ENCODE measurements around the gene PRH2. TPM values are rescaled to one million over a fixed set of nuclear protein-coding genes. Genes with fewer than 3 reads are reported as not detected.

Gene PRH2
- total and polyA plus RNA-seq, 2 of the 8 experiments (the other 6 are each of a cell fraction or from before 2014, with no cell fraction given): not detected

GRCh38 chr12:10965476-10965875 is 36.4 kb downstream of the PRH2 start:
- H3K18ac ChIP-seq (ENCODE audit: extremely low read depth, low read length): no peak overlapping the region
- H3K36me3 ChIP-seq (ENCODE audit: control insufficient read depth in 2 of 4, insufficient read depth in 4 of 4, low read length in 3 of 4): no peaks in the 10 kb centered on the region
- no peak overlapping the region for H2AK5ac ChIP-seq (ENCODE audit: low read depth, low read length)
- H4K20me1 ChIP-seq (replicated peaks in 1 of 2; ENCODE audit: control insufficient read depth in 1 of 2, insufficient read depth in 2 of 2, low read length in 2 of 2): no peaks in the 10 kb centered on the region
- no peaks in the 10 kb centered on the region for H3K23me2 ChIP-seq (ENCODE audit: low read depth, low read length)
- H3K56ac ChIP-seq (replicated peaks; ENCODE audit: insufficient read length, low read depth, low read length): no peak overlapping the region
- H3K9ac ChIP-seq (replicated peaks in 1 of 4; ENCODE audit: extremely low read depth in 1 of 4, low read depth in 3 of 4, low read length in 3 of 4): no peak overlapping the region
- no peak overlapping the region for H4K8ac ChIP-seq (ENCODE audit: extremely low read depth, insufficient read depth, low read length)
- no peak overlapping the region for H2BK120ac ChIP-seq (replicated peaks; ENCODE audit: low read depth, low read length)
- ChIA-PET POLR2A (ENCODE audit: partially characterized antibody) (no interaction called here), CTCF (ENCODE audit: partially characterized antibody) (no interaction called here)
- H3K4ac ChIP-seq (replicated peaks; ENCODE audit: insufficient read length, low read depth, low read length): no peak overlapping the region
- no peaks in the 10 kb centered on the region for H3K4me1 ChIP-seq (replicated peaks in 1 of 4; ENCODE audit: control insufficient read depth in 3 of 4, insufficient read depth in 4 of 4, low read length in 3 of 4)
- H3K27me3 ChIP-seq (replicated peaks in 1 of 4; ENCODE audit: control insufficient read depth in 3 of 4, extremely low read depth in 1 of 4, insufficient read depth in 3 of 4, low read length in 3 of 4): no peaks in the 10 kb centered on the region
- H3K79me2 ChIP-seq (ENCODE audit: control insufficient read depth in 1 of 2, insufficient read depth in 2 of 2, low read length in 2 of 2): no peaks in the 10 kb centered on the region
- no peak overlapping the region for H2BK20ac ChIP-seq (ENCODE audit: low read length)
- no peak overlapping the region for H3K4me2 ChIP-seq (ENCODE audit: insufficient read depth in 1 of 2, low read depth in 2 of 2, low read length in 2 of 2)
- DNase-seq (ENCODE audit: low read depth in 1 of 2, low spot score in 2 of 2) (no peak), FAIRE-seq (no peak)
- no peak overlapping the region for H3K23ac ChIP-seq (ENCODE audit: insufficient read length)
- no peak overlapping the region for H2BK5ac ChIP-seq (ENCODE audit: low read depth, low read length)
- no peak overlapping the region for H3K27ac ChIP-seq (ENCODE audit: low read depth, low read length)
- no peak overlapping the region for H2BK15ac ChIP-seq (ENCODE audit: low read length)
- 86% methylated on average over 1 of the region's 1 CpG; no CpG with 5 or more reads in 1 of the 2 experiments for WGBS, 2 experiments (ENCODE audit: extremely low coverage in 1 of 2, insufficient coverage in 1 of 2, insufficient read length in 1 of 2, insufficient replicate concordance in 2 of 2, low coverage in 1 of 2, low lambda C conversion rate in 2 of 2, missing lambda C conversion rate in 1 of 2)
- H3K79me1 ChIP-seq (ENCODE audit: low read depth, low read length): no peaks in the 10 kb centered on the region; the same call in 1 of the 2 replicates
- H3K9me3 ChIP-seq (ENCODE audit: insufficient read depth in 2 of 2, low read depth in 1 of 2, low read length in 1 of 2): peaks cover 0 to 2% of the 10 kb centered on the region in 2 experiments; a peak in 1 of 4 replicates
- H2BK12ac ChIP-seq (ENCODE audit: low read depth, low read length): no peak overlapping the region
- H4K5ac ChIP-seq (ENCODE audit: insufficient read length, low read depth, low read length): no peak overlapping the region
- H3K14ac ChIP-seq (ENCODE audit: insufficient read length): no peak overlapping the region
- no peak overlapping the region for H3K4me3 ChIP-seq (ENCODE audit: extremely low read depth in 1 of 4, insufficient read depth in 2 of 4, low read depth in 3 of 4, low read length in 4 of 4)
- H2AFZ ChIP-seq (ENCODE audit: low read length): no peak overlapping the region
- H4K91ac ChIP-seq (replicated peaks; ENCODE audit: insufficient read length, low read length): no peak overlapping the region
- no peak for TF ChIP-seq EZH2 (IDR thresholded peaks at IDR 0.05; ENCODE audit: low read depth, low read length, severe bottlenecking)
- TF ChIP-seq GTF2F1 (IDR thresholded peaks at IDR 0.05; ENCODE audit: borderline replicate concordance, low read depth, low read length): no peak
- no peak for TF ChIP-seq SIX5 (IDR thresholded peaks at IDR 0.05; ENCODE audit: low read depth, low read length)
- TF ChIP-seq SP1 (IDR thresholded peaks at IDR 0.05; ENCODE audit: low read depth, low read length): no peak
- TF ChIP-seq SP4 (IDR thresholded peaks at IDR 0.05; ENCODE audit: low read length): no peak
- TF ChIP-seq, protein P1, sequence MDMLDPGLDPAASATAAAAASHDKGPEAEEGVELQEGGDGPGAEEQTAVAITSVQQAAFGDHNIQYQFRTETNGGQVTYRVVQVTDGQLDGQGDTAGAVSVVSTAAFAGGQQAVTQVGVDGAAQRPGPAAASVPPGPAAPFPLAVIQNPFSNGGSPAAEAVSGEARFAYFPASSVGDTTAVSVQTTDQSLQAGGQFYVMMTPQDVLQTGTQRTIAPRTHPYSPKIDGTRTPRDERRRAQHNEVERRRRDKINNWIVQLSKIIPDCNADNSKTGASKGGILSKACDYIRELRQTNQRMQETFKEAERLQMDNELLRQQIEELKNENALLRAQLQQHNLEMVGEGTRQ (IDR thresholded peaks at IDR 0.05; ENCODE audit: low read length): no peak
- TF ChIP-seq HDAC2 (IDR thresholded peaks at IDR 0.05; ENCODE audit: borderline replicate concordance in 1 of 2, low read depth in 2 of 2, low read length in 2 of 2): no peak
- no peak for TF ChIP-seq PHF8 (conservative IDR thresholded peaks at IDR 0.05; ENCODE audit: low read depth, low read length)
- no peak for TF ChIP-seq BCL11A (IDR thresholded peaks at IDR 0.05; ENCODE audit: low read depth in 2 of 2, low read length in 2 of 2)
- TF ChIP-seq, protein P2, sequence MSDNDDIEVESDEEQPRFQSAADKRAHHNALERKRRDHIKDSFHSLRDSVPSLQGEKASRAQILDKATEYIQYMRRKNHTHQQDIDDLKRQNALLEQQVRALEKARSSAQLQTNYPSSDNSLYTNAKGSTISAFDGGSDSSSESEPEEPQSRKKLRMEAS (IDR thresholded peaks at IDR 0.05): no peak
- no peak for TF ChIP-seq SIRT6 (IDR thresholded peaks at IDR 0.05; ENCODE audit: low read length)
- TF ChIP-seq SIN3A (conservative IDR thresholded peaks at IDR 0.05 in 1 of 2, IDR thresholded peaks at IDR 0.05 in 1 of 2; ENCODE audit: low read depth in 1 of 2, low read length in 2 of 2): no peak
- TF ChIP-seq CHD1 (IDR thresholded peaks at IDR 0.05; ENCODE audit: low read depth, low read length): no peak
- no peak for TF ChIP-seq NRF1 (IDR thresholded peaks at IDR 0.05; ENCODE audit: low read depth, low read length)
